Stimulated activated CD8-positive, alpha-beta memory T cell treated with anti-CD3 and anti-CD28 coated beads, Interleukin-7, amount 100 ng/mL, for 1 hour (primary cell): ENCODE results near the gene CHRDL1.
"Not testable (repeated sequence)": the region's sequence is repeated elsewhere in the genome, so short reads cannot be mapped to it uniquely, and the experiment has no call there.

Source experiments
- DNase-seq, 2 donors: peaks; one replicate each; pipeline ENCODE4 v3.0.0-alpha.2; 2020; ENCODE audit warnings: low read depth in 2 of 2

CHRDL1 gene

DNA sequence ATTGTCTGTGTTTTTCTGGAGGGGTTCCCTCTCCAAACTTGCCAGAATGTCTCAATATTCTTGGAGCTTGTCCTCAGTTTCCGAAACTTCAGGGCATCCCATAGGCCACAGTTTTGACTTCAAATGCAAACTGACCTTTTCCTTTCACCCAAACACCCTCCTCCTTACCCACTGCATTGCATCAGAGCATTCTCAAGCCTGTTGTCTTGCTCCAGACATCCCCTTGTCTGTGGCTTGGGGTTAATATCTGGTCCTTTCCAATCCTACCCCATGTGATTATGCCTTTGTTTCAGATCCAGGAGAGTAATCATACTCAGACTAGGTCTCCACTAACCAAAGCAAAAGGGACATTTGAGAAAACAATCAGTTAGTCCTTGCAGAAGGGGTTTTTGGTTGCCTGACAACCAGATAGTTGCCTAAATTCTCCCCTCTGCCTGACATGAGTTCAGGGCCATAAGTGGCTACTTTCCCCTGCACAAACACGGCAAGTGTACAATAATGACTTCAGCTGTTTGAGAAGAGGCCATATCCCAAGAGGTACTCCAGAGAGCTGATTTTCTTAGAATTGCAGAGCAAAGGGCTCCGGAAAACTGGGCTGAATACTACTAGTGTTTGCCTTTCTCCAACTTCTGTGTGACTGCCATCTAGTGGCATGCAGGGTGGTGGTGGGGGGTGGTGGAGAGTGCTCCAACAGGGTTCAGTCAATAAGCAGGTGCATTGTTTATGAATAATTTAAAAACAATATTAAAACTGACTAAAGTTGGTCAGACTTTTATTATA, 130.2 kb downstream of the CHRDL1 start:
- DNase-seq, result no peak

DNA sequence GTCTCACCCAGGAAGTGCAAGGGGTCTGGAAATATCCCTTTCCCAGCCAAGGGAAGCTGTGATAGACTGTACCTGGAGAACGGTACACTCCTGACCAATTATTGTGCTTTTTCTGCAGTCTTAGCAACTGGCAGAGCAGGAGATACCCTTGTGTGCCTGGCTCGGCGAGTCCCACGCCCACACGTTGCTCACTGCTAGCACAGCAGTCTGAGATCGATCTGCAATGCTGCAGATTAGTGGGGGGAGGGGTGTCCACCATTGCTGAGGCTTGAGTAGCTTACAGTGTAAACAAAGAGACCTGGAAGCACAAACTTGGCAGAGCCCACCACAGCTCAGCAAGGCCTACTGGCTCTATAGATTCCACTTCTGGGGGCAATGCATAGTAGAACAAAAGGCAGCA, 138.5 kb downstream of the CHRDL1 start:
- no peak for DNase-seq

DNA sequence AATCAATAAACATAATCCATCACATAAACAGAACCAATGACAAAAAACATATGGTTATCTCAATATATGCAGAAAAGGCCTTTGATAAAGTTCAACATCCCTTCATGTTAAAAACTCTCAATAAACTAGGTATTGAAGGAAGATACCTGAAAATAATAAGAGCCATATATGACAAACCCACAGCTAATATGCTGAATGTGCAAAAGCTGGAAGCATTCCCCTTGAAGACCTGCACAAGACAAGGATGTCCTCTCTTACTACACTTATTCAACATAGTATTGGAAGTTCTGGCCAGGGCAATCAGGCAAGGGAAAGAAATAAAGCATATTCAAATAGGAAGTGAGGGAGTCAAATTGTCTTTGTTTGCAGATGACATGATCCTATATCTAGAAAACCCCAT, 141.3 kb downstream of the CHRDL1 start:
- DNase-seq, result not testable (repeated sequence)

DNA sequence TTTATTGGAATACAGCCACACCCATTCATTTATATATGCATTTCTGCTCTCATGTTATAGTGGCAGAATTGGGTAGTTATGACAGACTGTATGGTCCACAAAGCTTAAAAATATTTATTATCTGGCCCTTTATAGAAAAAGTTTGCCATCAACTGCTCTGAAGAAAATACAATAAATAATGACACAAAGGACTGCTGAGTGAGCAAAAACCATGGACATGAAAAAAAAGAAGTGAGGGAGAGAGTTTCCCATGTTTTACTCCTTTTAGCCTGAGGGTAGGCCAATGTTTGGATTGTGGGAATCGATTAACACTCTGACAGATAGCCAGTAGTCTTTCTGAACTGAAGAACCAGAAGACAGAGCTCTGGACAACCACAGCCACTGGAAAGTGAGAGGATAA, 149.2 kb downstream of the CHRDL1 start:
- no peak for DNase-seq
